Osteocyte (in vitro differentiated cells): ENCODE data around the gene SRA1. TPM values are rescaled to one million over a fixed set of nuclear protein-coding genes. Genes with fewer than 3 reads are reported as not detected.
"Not testable (repeated sequence)": the region's sequence is repeated elsewhere in the genome, so short reads cannot be mapped to it uniquely, and the experiment has no call there.

ENCODE experiments used
- DNase-seq: peaks from one replicate; pipeline ENCODE4 v3.0.0; 2021; ENCODE audit warnings: mixed read lengths; ENCODE audit not compliant: unreplicated experiment; ENCODE audit errors: extremely low spot score
- H3K27ac Mint-ChIP-seq: one replicate; pipeline ENCODE4 v1.8.0; 2021; ENCODE audit warnings: mild to moderate bottlenecking, mixed read lengths; ENCODE audit not compliant: unreplicated experiment
- H3K27me3 Mint-ChIP-seq: one replicate; pipeline ENCODE4 v1.8.0; 2021; ENCODE audit warnings: mixed read lengths; ENCODE audit not compliant: unreplicated experiment
- H3K36me3 Mint-ChIP-seq: one replicate; pipeline ENCODE4 v1.8.0; 2021; ENCODE audit warnings: mixed read lengths; ENCODE audit not compliant: unreplicated experiment
- H3K4me1 Mint-ChIP-seq: one replicate; pipeline ENCODE4 v1.8.0; 2021; ENCODE audit warnings: mixed read lengths; ENCODE audit not compliant: unreplicated experiment
- H3K4me3 Mint-ChIP-seq: one replicate; pipeline ENCODE4 v1.8.0; 2021; ENCODE audit warnings: mild to moderate bottlenecking, moderate library complexity, mixed read lengths; ENCODE audit not compliant: unreplicated experiment
- H3K9me3 Mint-ChIP-seq: one replicate; pipeline ENCODE4 v1.8.0; 2021; ENCODE audit warnings: mixed read lengths; ENCODE audit not compliant: unreplicated experiment
- long read RNA-seq: library from polyadenylated mRNA; unstranded; transcript quantifications from one replicate; pipeline ENCODE4 v2.0.0, GENCODE V29; 2021
- total RNA-seq: library from RNA; stranded (reverse); gene quantifications from 2 replicates; pipeline ENCODE4 v1.2.1, GENCODE V29; 2021
- TF ChIP-seq, protein P1 (sequence below): fragments of 200-600 bp; sonication (generic); IDR thresholded peaks from 2 replicates; pipeline ENCODE4 v1.5.0; 2021; ENCODE audit warnings: antibody characterized with exemption, mild to moderate bottlenecking, moderate library complexity

Gene SRA1
- 41.9 and 43.7 TPM in 2 replicates for total RNA-seq
- long read RNA-seq, transcript SRA1-201 (5 exons, 2,107 nt) = major isoform, 52 of 79 reads
- long read RNA-seq, transcript SRA1-205 (4 exons, 1,466 nt) = minor isoform, 21 of 79 reads
- long read RNA-seq, partial matches to known transcripts = 2 of 79 reads
- long read RNA-seq, other reads (novel, unspliced or antisense) = 3 of 79 reads

DNA sequence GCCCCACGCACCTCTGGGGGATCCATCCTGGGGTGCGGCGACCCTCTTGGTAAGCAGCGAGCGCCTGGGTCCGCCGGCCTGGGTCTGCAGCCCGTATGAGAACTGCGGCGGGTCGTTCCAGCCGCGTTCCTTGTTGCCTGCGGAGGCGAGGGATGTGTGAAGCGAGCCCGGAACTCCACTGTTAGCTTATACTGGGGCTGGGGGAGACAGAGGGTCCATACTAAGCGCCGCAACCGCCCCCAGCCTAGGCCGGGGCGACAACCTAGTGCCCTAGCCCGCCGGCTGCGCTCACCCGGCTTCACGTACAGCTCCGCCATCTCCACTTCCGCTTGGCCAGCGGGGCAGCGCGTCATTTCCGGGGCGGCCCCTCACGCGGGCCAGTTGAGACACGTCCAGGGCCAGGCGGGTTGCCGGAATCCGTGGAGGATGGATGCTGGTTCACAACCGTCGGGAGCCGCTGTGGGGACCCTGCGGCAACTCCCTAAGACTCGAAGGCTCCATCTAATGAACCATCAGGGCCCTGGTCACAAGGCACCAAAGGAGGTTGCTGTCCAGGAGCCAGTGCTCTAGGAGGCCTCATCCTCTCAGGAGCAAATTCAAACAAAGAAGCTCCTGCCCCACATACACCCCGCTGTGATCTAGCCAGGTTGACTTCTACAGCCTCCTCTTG is at the start of gene SRA1:
TSS of gene SRA1 (minus strand) at position 338 of the 670 bp plus-strand sequence. CDS start at position 317, 21 bp downstream.
- TF ChIP-seq, protein P1, sequence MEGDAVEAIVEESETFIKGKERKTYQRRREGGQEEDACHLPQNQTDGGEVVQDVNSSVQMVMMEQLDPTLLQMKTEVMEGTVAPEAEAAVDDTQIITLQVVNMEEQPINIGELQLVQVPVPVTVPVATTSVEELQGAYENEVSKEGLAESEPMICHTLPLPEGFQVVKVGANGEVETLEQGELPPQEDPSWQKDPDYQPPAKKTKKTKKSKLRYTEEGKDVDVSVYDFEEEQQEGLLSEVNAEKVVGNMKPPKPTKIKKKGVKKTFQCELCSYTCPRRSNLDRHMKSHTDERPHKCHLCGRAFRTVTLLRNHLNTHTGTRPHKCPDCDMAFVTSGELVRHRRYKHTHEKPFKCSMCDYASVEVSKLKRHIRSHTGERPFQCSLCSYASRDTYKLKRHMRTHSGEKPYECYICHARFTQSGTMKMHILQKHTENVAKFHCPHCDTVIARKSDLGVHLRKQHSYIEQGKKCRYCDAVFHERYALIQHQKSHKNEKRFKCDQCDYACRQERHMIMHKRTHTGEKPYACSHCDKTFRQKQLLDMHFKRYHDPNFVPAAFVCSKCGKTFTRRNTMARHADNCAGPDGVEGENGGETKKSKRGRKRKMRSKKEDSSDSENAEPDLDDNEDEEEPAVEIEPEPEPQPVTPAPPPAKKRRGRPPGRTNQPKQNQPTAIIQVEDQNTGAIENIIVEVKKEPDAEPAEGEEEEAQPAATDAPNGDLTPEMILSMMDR = no peak
- Mint-ChIP-seq H3K27ac (peak within 1 kb of the TSS; percentile 90), H3K36me3 (peaks cover 16% of the 10 kb centered on the region), H3K4me1 (peaks cover 41% of the 10 kb centered on the region), H3K9me3 (no peaks in the 10 kb centered on the region), H3K27me3 (no peaks in the 10 kb centered on the region), H3K4me3 (peak within 1 kb of the TSS; percentile 89)
- peak; percentile 96 for DNase-seq

DNA sequence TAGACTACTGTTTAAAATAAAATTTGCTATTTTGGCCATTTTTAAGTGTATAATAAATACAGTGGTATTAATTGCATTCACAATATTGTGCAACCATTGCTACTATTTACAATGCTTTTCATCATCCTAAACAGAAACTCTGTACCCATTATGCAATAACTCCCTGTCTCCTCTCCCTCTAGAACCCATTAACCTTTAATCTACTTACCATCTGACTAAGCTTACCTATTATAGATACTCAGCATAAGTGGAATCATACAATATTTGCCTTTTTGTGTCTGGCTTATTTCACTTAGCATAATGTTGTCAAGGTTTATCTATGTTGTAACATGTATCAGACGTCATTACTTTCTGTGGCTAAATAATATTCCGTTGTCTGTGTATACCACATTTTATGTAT is 49.8 kb upstream of the SRA1 start:
- Mint-ChIP-seq H3K9me3 (no peaks in the 10 kb centered on the region), H3K4me1 (no peaks in the 10 kb centered on the region), H3K4me3 (no peak overlapping the region), H3K27me3 (peaks cover 27% of the 10 kb centered on the region), H3K36me3 (no peaks in the 10 kb centered on the region), H3K27ac (no peak overlapping the region)
- TF ChIP-seq, protein P1 = no peak
- DNase-seq = no peak

DNA sequence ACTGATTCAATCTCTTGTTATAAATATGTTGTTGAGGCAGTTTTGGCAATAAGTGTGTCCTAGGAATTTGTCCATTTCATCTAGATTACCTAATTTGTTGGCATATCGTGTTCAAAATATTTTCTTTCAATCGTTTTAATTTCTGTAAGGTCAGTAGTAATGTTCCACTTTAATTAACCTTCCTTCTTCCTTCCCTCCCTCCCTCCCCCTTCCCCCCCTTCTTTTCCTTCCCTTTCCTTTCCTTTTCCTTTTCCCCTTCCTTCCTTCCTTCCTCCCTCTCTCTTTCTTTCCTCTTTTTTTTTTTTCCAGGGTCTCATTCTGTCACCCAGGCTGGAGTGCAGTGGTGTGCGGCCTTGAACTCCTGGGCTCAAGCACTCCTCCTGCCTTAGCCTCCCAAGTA is 48.6 kb upstream of the SRA1 start:
- H3K27me3 Mint-ChIP-seq = peaks cover 22% of the 10 kb centered on the region
- no peaks in the 10 kb centered on the region for H3K36me3 Mint-ChIP-seq

DNA sequence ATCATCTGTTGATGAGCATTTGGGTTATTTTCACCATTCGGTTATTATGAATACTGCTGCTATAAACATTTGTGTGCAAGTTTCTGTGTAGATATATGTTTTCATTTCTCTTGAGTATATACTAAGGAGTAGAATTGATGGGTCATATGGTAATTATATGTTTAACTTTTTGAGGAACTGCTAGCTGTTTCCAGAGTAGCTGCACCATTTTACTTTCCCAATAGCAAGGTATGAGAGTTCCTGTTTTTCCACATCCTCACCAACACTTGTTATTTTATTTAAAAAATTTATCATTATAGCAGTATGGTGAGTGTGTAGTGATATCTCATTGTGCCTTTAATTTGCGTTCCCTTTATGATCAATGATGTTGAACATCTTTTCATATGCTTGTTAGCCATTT is 46.5 kb upstream of the SRA1 start:
- no peaks in the 10 kb centered on the region for H3K4me1 Mint-ChIP-seq
- H3K4me3 Mint-ChIP-seq = no peak overlapping the region
- H3K36me3 Mint-ChIP-seq = no peaks in the 10 kb centered on the region
- H3K27ac Mint-ChIP-seq = no peak overlapping the region
- H3K9me3 Mint-ChIP-seq = no peaks in the 10 kb centered on the region
- no peak for DNase-seq
- peaks cover 23% of the 10 kb centered on the region for H3K27me3 Mint-ChIP-seq
- TF ChIP-seq, protein P1 = no peak

More for the DNA sequence above, 48.6 kb upstream of the SRA1 start:
- TF ChIP-seq, protein P1 = no peak
- DNase-seq = no peak
- no peak overlapping the region for H3K4me3 Mint-ChIP-seq
- H3K27ac Mint-ChIP-seq = no peak overlapping the region
- no peaks in the 10 kb centered on the region for H3K9me3 Mint-ChIP-seq
- H3K4me1 Mint-ChIP-seq = no peaks in the 10 kb centered on the region

DNA sequence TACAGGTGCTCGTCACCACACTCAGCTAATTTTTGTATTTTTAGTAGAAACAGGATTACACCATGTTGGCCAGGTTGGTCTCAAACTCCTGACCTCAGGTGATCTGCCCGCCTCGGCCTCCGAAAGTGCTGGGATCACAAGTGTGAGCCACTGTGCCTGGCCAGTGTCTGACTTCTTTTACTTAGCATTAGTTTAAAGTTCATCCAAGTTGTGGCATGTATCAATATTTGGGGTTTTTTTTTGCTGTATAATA is 46.1 kb upstream of the SRA1 start:
- H3K4me3 Mint-ChIP-seq, H3K9me3 Mint-ChIP-seq, DNase-seq, H3K36me3 Mint-ChIP-seq, H3K27ac Mint-ChIP-seq, H3K4me1 Mint-ChIP-seq: not testable (repeated sequence)
- peaks cover 24% of the 10 kb centered on the region for H3K27me3 Mint-ChIP-seq
